ENCODE results near the gene C3orf70.
A peak's percentile ranks its signal among the peaks of the same experiment; 100 is the strongest.

Gene C3orf70

GRCh38 chr3:185164428-185165217 lies 11.8 kb upstream of the C3orf70 start:
- no peaks in the 10 kb centered on the region for H3K4me1 ChIP-seq (ENCODE audit: control insufficient read depth, insufficient read depth, low read length)
- H3K9ac ChIP-seq (ENCODE audit: low read length) = no peak overlapping the region
- no peaks in the 10 kb centered on the region for H3K9me3 ChIP-seq (ENCODE audit: control insufficient read depth, low read length)
- H3K27me3 ChIP-seq (ENCODE audit: control insufficient read depth, insufficient read depth, low read length) = peaks cover 4% of the 10 kb centered on the region
- H3K36me3 ChIP-seq (ENCODE audit: control insufficient read depth, insufficient read depth, low read length) = no peaks in the 10 kb centered on the region
- no peak overlapping the region for H3K4me3 ChIP-seq (ENCODE audit: low read length)

DNA sequence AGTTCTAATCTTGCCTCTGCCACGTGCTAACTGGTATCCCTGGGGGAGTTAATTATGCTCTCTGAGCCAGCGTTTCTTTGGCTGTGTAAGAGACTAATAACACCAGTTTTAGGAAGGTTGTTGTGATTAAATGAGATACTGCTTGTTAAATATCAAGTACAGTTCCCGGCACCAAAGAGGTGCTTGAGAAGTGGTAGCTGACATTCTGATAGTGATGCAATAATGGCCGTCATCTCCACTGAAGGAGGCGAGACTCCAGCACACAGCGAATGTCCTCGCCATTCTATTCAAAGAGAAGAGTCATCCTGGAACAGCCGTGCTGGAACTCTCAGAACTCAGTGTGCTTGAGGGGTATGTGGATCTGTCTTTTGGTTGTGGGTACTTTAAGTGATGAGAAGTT lies 9.8 kb upstream of the C3orf70 start:
- H3K9ac ChIP-seq (ENCODE audit: low read length) = no peak overlapping the region
- no peaks in the 10 kb centered on the region for H3K9me3 ChIP-seq (ENCODE audit: control insufficient read depth, low read length)
- no peak overlapping the region for H3K4me3 ChIP-seq (ENCODE audit: low read length)
- no peaks in the 10 kb centered on the region for H3K36me3 ChIP-seq (ENCODE audit: control insufficient read depth, insufficient read depth, low read length)
- peaks cover 4% of the 10 kb centered on the region for H3K27me3 ChIP-seq (ENCODE audit: control insufficient read depth, insufficient read depth, low read length)
- H3K4me1 ChIP-seq (ENCODE audit: control insufficient read depth, insufficient read depth, low read length) = no peaks in the 10 kb centered on the region

DNA sequence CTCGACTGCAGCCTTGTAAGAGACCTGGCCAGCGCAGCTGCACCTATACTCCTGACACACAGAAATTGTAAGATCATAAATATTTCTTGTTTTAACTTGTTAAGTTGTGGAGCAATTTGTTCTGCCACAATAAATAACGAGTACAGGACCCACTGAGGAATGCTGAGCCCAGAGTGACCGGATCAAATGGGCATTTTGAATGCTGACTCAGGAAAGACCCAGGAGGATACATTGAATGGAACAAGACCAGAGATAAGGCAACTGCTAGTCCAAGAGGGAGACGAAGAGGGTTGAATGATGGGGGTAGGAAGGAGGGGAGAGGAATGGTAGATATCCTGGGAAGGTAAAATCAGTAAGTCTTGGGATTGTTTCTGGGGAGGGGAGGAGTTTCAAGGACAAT lies 8.9 kb upstream of the C3orf70 start:
- Histone ChIP-seq H3K4me3 (ENCODE audit: low read length) (no peak overlapping the region), H3K9me3 (ENCODE audit: control insufficient read depth, low read length) (no peaks in the 10 kb centered on the region), H3K4me1 (ENCODE audit: control insufficient read depth, insufficient read depth, low read length) (no peaks in the 10 kb centered on the region), H3K36me3 (ENCODE audit: control insufficient read depth, insufficient read depth, low read length) (no peaks in the 10 kb centered on the region), H3K27me3 (ENCODE audit: control insufficient read depth, insufficient read depth, low read length) (peaks cover 8% of the 10 kb centered on the region), H3K9ac (ENCODE audit: low read length) (no peak overlapping the region)

DNA sequence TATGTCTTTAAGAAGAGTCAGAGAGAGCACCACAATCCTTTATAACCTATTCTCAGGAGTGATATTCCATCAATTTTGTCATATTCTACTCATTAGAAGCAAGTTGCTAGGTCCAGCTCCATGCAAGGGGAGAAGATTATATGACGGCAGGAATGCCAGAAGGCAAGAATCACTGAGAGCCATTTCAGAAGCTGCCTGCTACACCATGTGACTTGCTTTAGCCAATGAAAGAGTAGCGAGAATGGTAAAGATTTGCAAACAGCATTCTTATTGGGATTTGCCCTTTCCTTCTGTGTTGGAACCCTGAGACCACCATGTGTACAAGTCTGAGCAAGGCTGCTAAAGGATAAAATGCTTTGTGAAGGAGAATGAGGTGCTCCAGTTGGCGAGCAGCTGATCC lies 4.5 kb upstream of the C3orf70 start:
- H3K4me1 ChIP-seq (ENCODE audit: control insufficient read depth, insufficient read depth, low read length) = no peaks in the 10 kb centered on the region
- no peaks in the 10 kb centered on the region for H3K36me3 ChIP-seq (ENCODE audit: control insufficient read depth, insufficient read depth, low read length)
- H3K27me3 ChIP-seq (ENCODE audit: control insufficient read depth, insufficient read depth, low read length) = peaks cover 26% of the 10 kb centered on the region
- no peak overlapping the region for H3K9ac ChIP-seq (ENCODE audit: low read length)
- no peaks in the 10 kb centered on the region for H3K9me3 ChIP-seq (ENCODE audit: control insufficient read depth, low read length)
- no peak overlapping the region for H3K4me3 ChIP-seq (ENCODE audit: low read length)

- Histone ChIP-seq H3K4me1 (ENCODE audit: control insufficient read depth, insufficient read depth, low read length) (no peaks in the 10 kb centered on the region), H3K4me3 (ENCODE audit: low read length) (no peak overlapping the region), H3K9ac (ENCODE audit: low read length) (no peak overlapping the region), H3K36me3 (ENCODE audit: control insufficient read depth, insufficient read depth, low read length) (no peaks in the 10 kb centered on the region), H3K9me3 (ENCODE audit: control insufficient read depth, low read length) (no peaks in the 10 kb centered on the region), H3K27me3 (ENCODE audit: control insufficient read depth, insufficient read depth, low read length) (peaks cover 38% of the 10 kb centered on the region)
Measured at GRCh38 chr3:185155678-185156077, 2.8 kb upstream of the C3orf70 start.

GRCh38 chr3:185153861-185154629 lies 1.2 kb upstream of the C3orf70 start:
- peaks cover 47% of the 10 kb centered on the region for H3K27me3 ChIP-seq (ENCODE audit: control insufficient read depth, insufficient read depth, low read length)
- no peaks in the 10 kb centered on the region for H3K9me3 ChIP-seq (ENCODE audit: control insufficient read depth, low read length)
- no peak overlapping the region for H3K9ac ChIP-seq (ENCODE audit: low read length)
- H3K36me3 ChIP-seq (ENCODE audit: control insufficient read depth, insufficient read depth, low read length) = no peaks in the 10 kb centered on the region
- no peak overlapping the region for H3K4me3 ChIP-seq (ENCODE audit: low read length)
- H3K4me1 ChIP-seq (ENCODE audit: control insufficient read depth, insufficient read depth, low read length) = no peaks in the 10 kb centered on the region

DNA sequence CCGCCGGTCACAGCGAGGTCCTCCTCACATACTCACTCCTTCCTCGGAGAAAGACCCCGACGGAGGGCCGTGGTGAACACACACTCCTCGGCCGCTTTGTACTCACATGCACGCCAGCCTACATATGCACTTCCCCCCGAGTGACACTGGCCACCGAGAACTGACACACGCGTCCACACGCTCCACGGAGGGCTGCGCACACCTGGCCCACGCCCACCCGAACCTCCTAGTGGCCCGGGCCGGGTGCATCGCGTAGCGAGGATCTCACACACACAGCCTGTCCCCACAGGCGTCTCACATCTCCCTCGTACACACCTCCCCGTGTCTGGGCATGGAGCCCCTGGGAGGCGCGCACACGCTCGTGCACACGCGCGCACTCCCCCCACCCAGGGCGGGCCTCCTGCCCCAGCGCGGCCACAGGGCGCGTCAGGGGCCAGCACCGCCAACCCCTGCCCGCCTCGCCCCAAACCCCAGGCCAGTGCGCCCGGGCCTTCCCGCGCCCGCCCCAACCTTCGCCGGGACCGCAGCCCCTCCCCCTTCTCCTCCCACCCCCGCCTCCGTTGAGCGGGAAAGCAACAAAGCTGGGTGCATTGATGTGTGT lies 411 bp upstream of the C3orf70 start:
- Histone ChIP-seq H3K4me3 (ENCODE audit: low read length) (no peak overlapping the region), H3K36me3 (ENCODE audit: control insufficient read depth, insufficient read depth, low read length) (no peaks in the 10 kb centered on the region), H3K27me3 (ENCODE audit: control insufficient read depth, insufficient read depth, low read length) (peaks cover 52% of the 10 kb centered on the region), H3K9me3 (ENCODE audit: control insufficient read depth, low read length) (no peaks in the 10 kb centered on the region), H3K9ac (ENCODE audit: low read length) (no peak overlapping the region), H3K4me1 (ENCODE audit: control insufficient read depth, insufficient read depth, low read length) (no peaks in the 10 kb centered on the region)

DNA sequence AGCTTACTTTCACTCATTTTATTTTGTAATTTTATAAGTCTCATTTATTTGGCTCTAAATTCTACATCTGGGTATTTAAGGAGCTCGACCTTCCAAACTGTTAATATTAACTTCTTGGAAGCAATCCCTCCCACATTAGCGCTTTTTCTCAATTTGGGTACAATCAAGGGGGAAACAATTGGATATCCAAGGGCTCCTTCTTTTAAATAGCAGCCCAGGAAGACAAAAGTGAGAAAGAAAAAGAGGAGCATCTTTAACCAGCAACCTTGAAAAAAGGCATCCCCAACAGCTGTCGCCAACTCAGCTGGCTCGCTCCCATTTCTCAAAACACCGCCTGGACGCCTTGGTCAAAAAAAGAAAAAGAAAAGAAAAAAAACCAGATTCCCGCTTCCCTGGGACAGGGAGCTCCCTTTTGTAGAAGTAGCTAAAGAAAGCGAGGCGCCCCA lies 873 bp downstream of the C3orf70 start:
- Histone ChIP-seq H3K27me3 (ENCODE audit: control insufficient read depth, insufficient read depth, low read length) (peaks cover 61% of the 10 kb centered on the region), H3K4me3 (ENCODE audit: low read length) (no peak overlapping the region), H3K36me3 (ENCODE audit: control insufficient read depth, insufficient read depth, low read length) (no peaks in the 10 kb centered on the region), H3K9ac (ENCODE audit: low read length) (peak overlapping the region; percentile 22), H3K9me3 (ENCODE audit: control insufficient read depth, low read length) (no peaks in the 10 kb centered on the region), H3K4me1 (ENCODE audit: control insufficient read depth, insufficient read depth, low read length) (no peaks in the 10 kb centered on the region)

GRCh38 chr3:185151101-185151963 lies 1.5 kb downstream of the C3orf70 start:
- H3K36me3 ChIP-seq (ENCODE audit: control insufficient read depth, insufficient read depth, low read length) = no peaks in the 10 kb centered on the region
- H3K27me3 ChIP-seq (ENCODE audit: control insufficient read depth, insufficient read depth, low read length) = peaks cover 63% of the 10 kb centered on the region
- no peaks in the 10 kb centered on the region for H3K4me1 ChIP-seq (ENCODE audit: control insufficient read depth, insufficient read depth, low read length)
- H3K9me3 ChIP-seq (ENCODE audit: control insufficient read depth, low read length) = no peaks in the 10 kb centered on the region
- peak overlapping the region; percentile 22 for H3K9ac ChIP-seq (ENCODE audit: low read length)
- H3K4me3 ChIP-seq (ENCODE audit: low read length) = no peak overlapping the region

DNA sequence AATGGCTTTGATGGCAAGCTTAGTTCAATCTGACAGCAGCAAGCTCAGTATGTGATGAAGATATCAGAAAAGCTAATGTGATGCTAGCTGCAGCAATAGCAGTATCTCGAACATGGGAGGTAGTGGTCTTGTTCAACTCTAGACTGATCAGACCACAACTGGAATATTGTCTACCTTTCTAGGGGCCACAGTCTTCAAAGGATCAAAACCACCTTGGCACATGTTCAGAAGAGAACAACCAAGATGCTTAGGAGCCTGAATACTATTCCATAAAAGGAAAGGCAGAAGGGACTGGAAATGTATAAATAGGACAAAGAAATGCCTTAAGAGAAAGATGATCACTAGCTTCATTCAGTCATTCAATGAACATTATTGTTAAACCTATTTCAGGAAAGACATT lies 2.3 kb downstream of the C3orf70 start:
- H3K4me1 ChIP-seq (ENCODE audit: control insufficient read depth, insufficient read depth, low read length) = no peaks in the 10 kb centered on the region
- H3K27me3 ChIP-seq (ENCODE audit: control insufficient read depth, insufficient read depth, low read length) = peaks cover 63% of the 10 kb centered on the region
- no peaks in the 10 kb centered on the region for H3K36me3 ChIP-seq (ENCODE audit: control insufficient read depth, insufficient read depth, low read length)
- H3K4me3 ChIP-seq (ENCODE audit: low read length) = no peak overlapping the region
- no peak overlapping the region for H3K9ac ChIP-seq (ENCODE audit: low read length)
- no peaks in the 10 kb centered on the region for H3K9me3 ChIP-seq (ENCODE audit: control insufficient read depth, low read length)

DNA sequence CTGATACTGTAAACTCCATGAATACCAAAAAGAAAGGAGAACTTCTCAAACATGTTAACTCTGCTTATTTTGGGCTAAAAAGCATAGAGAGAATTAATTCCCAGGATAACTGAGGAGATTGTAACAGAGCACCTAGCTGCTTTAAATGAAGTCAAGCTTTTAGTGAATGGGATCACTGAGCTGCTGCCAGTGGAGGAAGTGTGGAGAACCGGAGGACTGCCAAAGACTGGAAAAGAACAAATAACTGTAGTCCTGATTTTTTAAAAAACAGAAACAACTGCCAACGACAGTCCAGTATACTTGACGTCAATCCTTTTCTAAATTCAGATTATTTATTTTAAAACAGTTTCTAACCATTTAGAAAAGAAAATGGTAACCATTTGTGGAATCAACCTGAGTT lies 3.3 kb downstream of the C3orf70 start:
- Histone ChIP-seq H3K36me3 (ENCODE audit: control insufficient read depth, insufficient read depth, low read length) (no peaks in the 10 kb centered on the region), H3K9me3 (ENCODE audit: control insufficient read depth, low read length) (no peaks in the 10 kb centered on the region), H3K4me3 (ENCODE audit: low read length) (no peak overlapping the region), H3K4me1 (ENCODE audit: control insufficient read depth, insufficient read depth, low read length) (no peaks in the 10 kb centered on the region), H3K27me3 (ENCODE audit: control insufficient read depth, insufficient read depth, low read length) (peaks cover 63% of the 10 kb centered on the region), H3K9ac (ENCODE audit: low read length) (no peak overlapping the region)
